Activated gamma-delta T cell (primary cell): ENCODE data around the gene CD300LB.

Experiments
- DNase-seq: peaks from one replicate; lab custom pipeline; 2025; lab: John Stamatoyannopoulos, UW

CD300LB gene

DNA sequence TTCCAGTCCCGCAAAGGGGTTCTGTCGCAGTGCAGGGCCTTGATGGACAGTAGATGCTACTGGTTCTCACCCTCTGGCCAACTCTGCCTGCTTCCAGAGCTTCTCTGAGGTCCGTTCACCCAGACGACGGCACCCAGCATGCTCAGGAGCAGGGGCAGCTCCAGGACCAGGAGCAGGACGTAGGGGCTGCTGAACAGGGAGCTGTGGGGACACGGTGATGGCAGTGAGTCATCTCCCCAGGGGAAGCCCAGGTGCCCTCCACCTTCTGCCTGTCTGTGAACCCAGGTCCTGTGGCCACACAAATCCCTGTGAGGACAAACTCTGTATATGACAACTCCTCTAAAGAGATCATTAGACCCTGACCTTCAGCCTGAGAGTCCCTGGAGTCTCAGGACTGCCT is 18.1 kb upstream of the CD300LB start:
- no peak for DNase-seq

- DNase-seq: no peak
These were observed 16.5 kb upstream of the CD300LB start for GRCh38 chr17:74547736-74548135.

DNA sequence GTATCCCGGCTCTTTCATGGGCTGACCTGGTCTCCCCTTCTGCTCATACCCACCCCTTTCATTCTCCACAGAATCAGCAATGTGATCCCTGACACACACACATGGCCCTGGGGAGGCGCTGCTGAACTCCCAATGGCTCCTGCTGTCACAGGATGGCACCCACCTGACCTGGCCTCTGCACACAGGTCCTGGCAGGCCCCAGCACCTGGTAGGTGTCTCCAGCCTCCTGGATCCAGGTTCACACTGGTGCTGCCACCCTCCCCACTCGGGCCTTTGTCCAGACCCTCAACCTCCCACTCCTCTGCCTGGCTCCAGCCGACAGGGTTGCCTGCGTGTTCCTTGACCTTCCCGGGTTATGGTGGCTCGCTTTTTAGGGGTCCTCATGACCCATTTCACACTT is 16.0 kb upstream of the CD300LB start:
- no peak for DNase-seq

DNA sequence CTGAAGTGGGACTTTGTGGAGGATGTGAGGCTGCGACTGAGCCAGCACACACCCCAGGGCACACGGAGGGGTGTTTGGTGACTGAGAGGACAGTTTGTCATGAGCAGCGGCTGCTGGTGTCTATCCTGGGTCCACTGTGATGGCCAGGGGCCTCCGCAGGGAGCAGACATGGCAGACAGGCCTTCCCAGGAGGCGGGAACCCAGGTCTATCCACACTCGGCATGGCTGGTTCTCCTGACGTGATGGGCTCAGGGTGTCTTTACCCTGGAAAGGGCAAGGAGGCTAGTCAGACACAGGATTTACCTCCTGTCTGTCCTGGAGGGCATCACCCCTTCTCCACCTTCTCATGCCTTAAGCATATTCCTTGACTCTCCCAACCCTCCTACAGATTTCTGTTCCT is 15.3 kb upstream of the CD300LB start:
- no peak for DNase-seq

DNA sequence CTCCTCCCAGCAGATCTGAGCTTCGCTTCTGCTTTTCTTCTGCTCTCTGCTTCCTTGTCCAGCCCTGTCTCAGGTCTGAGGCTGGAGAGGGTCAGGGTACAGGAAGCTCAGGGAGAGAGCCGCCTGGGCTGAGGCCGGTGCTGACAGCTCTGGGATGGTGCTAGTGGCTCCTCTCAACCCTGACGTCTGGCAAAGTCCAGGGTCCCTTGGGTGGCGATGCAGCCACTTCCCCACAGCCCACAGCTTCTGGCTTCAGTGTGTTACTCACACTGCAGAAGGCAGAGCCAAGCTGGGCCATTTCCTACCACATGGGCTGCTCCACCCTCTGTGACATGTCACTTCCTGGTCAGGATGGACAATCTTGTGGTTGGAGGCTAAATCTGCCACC is 14.6 kb upstream of the CD300LB start, which contains the start of gene CD300C:
TSS of gene CD300C (minus strand) at position 273 of the 388 bp plus-strand sequence. CDS start 333 bp downstream, outside the sequence.
- DNase-seq: no peak

DNA sequence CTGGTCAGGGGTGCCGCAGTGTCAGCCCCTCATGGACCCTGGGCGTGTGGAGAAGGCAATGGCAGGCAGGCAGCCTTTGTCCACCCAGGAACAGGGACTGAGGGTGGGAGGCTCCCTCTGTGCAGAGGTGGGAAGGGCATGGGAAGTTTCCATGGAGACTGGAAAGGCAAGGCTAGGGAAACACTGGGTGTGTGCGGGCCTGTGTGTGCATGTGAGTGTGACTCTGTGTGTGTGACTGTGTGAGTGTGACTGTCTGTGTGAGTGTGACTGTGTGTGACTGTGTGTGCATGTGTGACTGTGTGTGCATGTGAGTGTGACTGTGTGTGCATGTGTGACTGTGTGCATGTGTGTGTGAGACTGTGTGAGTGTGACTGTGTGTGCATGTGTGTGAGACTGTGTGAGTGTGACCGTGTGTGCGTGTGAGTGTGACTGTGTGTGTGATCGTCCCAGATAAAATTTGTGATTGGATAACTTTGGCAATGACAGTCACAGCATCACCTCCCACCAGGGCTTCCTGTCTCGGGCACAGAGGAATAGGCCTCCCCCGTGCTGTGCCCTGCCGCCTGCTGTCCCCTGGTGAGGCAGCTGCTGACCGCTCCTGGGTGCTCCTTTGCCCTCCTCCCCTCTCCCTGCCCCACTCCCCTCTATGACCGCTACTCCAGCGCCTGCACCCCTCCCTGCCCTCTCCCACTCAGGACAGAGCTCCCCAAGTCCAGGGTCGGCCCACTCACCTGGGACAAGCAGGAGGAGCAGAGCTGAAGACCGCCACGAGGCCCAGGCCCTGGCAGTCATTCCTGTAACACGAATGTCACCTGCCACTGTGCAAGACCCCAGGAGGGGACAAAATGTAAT is 13.9 kb upstream of the CD300LB start:
- no peak for DNase-seq

DNA sequence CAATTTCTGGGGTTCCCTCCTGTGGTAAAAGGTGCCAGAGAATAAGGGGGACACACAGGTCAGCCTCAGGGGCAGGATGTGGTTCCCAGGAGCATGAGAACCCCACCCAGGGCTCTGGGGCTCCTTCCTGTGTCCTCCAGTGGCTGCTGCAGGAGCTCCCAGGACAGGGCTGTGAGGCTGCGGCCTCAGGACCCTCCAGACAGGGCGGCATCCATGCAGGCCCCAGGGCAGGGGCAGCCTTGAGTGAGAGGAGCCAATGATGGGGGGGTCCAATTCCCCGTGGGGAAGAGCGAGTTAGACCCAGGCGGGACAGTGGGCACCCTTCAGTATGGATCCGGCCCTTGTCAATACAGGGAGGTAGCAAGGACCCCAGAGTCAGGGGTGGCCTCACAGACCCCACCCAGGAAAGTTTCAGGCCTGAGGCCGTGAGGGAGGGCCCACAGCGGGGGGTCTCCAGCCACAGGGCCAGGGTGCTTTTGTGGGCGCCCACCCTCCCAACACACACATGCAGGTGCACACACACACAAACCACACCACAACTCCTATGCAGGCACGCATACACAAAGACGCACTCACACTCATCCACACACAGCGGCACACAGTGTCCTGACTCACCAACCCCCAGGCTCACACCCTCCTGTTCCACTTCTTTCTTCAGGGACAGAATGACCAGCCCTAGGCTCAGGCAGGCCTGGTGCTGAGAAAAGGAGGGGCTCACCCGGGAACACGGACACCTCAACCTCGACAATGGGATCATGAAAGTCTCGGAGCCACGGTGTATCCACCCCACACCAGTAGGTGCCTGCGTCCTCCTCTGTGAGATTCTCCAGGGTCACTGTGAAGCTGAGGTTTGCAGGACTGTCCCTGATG is 12.9 kb upstream of the CD300LB start:
- no peak for DNase-seq

DNA sequence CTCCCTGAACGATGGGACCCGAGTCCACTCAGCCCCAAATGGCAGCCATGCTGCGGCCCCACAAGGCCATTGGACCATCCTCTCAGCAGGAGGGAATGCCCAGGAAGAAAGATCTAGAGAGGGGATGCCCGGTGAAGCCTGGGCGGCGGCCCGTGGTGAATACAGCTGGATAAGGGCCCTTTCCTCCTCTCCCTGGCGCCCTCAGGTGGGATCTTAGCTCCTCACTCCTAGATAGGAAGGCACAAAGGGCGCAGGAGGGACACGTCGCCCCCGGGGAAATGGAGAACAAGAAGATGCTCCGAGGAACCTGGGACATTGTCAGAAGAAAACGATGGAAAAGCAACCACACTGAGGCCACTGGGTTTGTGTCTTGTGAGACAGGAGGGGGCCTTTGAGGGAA is 12.1 kb upstream of the CD300LB start:
- no peak for DNase-seq

DNA sequence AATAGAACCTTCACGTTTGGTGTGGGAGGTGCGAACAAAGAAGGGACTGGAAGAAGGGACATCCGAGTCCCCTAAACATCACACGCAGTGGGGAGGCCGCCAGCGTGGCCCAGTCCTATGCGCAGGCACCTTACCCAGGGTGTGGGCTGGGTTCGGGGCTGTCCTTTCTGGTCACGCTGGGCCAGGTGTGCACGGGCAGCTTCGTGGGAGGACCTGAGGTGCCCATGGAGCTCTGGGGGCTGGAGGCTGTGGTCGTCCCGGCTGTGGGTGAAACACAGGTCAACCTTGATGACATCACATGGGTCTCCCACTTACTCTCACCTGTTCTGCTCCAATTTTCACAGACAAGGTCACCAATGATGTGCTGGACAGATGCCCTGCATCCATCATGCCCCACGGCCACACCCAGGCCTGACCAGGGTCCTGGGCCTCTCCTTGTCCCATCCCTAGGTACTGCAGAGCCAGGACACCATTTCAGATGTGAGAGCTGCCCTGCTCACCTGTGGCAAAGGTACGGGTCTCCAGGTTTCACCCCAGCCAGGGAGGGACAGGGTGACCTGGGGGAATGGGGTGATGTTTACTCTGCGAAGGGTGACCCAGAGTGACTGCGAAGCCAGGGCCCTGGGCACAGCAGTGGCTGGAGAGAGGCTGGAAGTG is 11.6 kb upstream of the CD300LB start:
- DNase-seq: no peak

DNA sequence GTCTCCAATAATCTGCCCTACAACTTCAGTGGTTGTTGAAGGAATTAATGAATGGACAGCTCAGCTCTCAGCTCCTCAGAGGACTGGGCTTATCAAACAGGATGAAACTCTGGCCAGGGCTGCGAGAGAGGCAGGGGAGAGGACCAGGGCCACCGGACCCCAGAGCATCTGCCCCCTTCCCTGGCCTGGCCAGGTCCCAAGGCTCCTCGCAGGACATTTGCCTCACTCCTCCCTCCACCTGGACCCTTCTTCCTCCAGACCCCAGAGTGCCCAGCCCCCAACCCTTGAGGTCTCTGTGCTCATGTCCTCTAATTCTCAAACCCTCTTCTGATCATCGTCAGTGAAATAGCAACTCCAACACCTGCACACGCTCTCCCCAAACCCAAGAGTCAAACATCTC is 10.9 kb upstream of the CD300LB start:
- DNase-seq: no peak

- DNase-seq: no peak
These were observed 10.2 kb upstream of the CD300LB start for GRCh38 chr17:74541176-74542111.

DNA sequence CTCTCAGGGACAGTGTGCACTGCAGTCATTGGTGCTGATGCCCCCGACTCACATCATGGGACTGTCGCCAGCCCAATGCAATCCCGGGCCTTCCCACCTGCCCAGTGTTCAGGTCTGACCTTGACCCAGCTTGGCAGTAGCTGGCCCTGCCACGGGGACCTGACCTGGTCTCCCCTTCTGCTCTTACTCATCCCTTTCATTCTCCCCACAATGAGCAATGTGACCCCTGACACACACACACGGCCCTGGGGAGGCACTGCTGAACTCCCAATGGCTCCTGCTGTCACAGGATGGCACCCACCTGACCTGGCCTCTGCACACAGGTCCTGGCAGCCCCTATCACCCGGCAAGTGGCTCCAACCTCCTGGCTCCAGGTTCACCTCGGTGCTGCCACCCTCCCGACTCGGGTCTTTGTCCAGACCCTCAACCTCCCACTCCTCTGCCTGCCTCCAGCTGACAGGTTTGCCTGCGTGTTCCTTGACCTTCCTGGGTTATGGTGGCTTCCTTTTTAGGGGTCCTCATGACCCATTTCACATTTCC is 8.1 kb upstream of the CD300LB start:
- no peak for DNase-seq

- no peak for DNase-seq
These were observed 5.6 kb upstream of the CD300LB start for GRCh38 chr17:74536890-74537289.

DNA sequence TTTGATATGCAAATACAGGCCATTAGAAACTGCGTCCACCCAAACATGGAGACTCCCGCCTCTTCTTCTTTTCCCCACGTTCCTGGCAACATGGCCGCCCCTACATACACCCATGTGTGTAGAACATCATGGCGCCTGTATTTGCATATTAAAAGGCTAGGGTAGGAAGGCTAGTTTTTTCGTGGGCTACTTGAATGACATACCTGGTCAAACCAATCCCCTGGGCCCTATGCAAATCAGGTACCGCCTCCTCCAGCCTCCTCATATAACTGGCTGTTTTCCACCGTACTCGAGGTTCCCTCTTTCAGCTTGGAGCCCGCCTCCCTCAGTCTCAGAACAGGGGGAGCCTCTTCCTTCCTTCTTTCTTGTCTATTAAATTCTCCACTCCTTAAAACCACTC is 840 bp upstream of the CD300LB start:
- no peak for DNase-seq

DNA sequence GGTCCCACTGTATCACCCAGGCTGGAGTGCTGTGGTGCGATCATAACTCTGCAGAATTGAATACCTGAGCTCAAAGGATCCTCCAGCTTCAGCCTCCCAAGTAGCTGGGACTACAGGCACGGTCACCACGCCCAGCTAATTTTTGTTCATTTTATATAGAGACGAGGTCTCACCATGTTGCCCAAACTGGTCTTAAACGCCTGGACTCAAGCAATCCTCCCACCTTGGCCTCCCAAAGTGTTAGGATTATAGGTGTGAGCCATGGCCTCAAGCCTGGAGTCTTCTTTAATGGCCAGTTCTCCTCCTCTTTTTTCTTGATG is 484 bp downstream of the CD300LB start:
- no peak for DNase-seq

- no peak for DNase-seq
These were observed 2.0 kb downstream of the CD300LB start for GRCh38 chr17:74529243-74529642.

GRCh38 chr17:74528491-74529199 is 2.6 kb downstream of the CD300LB start:
- DNase-seq: no peak

DNA sequence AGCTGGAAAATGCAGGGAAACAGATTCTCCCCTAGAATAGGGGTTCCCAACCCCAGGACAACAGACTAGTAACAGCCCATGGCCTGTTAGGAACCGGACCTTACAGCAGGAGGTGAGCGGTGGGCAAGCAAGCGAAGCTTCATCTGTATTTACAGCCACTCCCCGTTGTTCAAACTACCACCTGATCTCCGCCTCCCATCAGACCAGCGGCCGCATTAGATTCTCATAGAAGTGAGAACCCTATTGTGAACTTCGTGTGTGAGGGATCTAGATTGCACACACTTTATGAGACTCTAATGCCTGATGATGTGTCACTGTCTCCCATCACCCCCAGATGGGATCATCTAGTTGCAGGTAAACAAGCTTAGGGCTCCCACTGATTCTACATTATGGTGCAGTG is 3.5 kb downstream of the CD300LB start:
- no peak for DNase-seq

DNA sequence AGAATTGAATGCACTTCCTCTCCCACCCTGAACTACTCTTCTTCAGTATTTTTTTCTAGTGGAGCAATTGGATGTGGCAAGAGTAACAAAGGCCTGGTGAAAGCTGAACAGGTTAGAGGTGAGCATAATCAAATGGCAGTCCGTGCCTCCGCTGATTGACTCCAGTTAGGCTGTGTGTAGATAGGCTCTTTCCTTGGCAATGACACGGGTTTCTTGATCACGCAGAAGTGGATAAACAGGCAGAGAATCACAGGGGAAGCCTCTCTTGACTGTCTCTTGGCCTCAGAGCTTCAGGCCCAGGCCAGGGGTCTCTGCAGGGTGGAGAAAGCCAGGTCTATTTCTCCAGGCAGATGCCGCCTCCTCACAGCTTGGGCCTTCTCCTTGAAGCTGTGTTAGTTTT is 4.2 kb downstream of the CD300LB start:
- DNase-seq: no peak

DNA sequence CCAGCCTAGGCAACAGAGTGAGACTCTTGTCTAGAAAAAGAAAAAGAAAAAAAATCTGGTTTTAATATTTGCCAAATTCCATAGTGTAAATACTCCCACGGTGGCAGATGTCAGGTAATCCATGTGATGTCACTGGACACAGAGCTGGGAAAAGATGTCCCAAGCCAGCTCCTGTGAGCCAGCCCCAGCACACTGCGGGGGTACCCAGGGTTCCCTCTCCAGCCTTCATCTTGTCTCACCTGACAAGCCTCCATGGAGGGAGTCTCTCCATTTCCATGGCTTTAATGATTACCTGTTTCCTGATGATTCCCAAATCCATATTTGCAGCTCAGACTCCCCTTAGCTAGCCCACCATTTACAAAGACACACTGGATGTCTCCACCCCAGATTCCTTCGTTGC is 4.6 kb downstream of the CD300LB start:
- DNase-seq: no peak
